ENCODE measurements around the gene CCBE1. TPM values are rescaled to one million over a fixed set of nuclear protein-coding genes. Genes with fewer than 3 reads are reported as not detected.

CCBE1 gene
- total RNA-seq, 1 donor from 2014 or later: 1.2 TPM

DNA sequence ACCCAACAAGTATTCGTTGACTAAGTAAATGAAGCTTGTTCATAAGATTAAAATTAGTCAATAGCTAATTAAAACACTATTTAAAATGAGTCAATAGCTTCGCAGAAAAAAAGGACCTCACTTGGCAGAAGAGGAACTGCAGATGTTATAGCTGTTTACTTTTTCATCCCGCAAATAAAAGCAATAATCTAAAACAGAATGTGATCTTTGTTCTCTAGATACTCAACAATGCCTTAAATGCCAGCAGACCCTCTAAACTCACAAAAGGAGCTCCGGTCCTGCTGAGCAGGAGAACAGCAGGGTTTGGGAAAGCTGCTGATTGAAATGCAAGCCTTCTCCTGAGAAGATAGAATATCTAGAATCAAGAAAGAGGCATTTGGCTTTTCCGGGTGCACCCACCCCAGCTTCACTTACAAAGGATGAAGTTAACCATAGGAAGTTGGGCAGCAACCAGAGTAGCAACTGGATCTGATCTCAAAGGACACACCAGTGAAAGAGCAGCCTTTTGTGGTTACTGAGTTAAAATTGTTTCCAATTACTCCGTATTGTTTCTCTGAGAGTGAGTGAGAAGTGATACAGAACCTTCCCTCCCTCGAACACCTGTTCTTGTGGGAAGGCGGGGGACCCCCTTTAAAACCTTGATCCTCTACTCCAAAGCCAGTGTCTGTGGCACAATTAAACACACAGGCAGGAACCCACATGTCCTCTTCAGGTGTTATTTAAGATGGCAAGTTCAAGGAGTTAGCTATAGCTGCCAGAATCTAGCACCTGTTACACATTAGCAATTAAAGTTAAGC, 6.8 kb downstream of the CCBE1 start:
- H3K9me3 Mint-ChIP-seq (ENCODE audit: unreplicated experiment): no peaks in the 10 kb centered on the region
- H3K4me1 Mint-ChIP-seq (ENCODE audit: unreplicated experiment): no peaks in the 10 kb centered on the region
- no peaks in the 10 kb centered on the region for H3K36me3 Mint-ChIP-seq (ENCODE audit: low read depth, unreplicated experiment)
- TF ChIP-seq, protein P1, sequence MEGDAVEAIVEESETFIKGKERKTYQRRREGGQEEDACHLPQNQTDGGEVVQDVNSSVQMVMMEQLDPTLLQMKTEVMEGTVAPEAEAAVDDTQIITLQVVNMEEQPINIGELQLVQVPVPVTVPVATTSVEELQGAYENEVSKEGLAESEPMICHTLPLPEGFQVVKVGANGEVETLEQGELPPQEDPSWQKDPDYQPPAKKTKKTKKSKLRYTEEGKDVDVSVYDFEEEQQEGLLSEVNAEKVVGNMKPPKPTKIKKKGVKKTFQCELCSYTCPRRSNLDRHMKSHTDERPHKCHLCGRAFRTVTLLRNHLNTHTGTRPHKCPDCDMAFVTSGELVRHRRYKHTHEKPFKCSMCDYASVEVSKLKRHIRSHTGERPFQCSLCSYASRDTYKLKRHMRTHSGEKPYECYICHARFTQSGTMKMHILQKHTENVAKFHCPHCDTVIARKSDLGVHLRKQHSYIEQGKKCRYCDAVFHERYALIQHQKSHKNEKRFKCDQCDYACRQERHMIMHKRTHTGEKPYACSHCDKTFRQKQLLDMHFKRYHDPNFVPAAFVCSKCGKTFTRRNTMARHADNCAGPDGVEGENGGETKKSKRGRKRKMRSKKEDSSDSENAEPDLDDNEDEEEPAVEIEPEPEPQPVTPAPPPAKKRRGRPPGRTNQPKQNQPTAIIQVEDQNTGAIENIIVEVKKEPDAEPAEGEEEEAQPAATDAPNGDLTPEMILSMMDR (IDR thresholded peaks at IDR 0.05; ENCODE audit: unreplicated experiment): no peak
- DNase-seq (ENCODE audit: low spot score): no peak
- H3K27me3 Mint-ChIP-seq (ENCODE audit: unreplicated experiment): peaks cover 2% of the 10 kb centered on the region
- no peak overlapping the region for H3K27ac Mint-ChIP-seq (ENCODE audit: unreplicated experiment)
- no peak overlapping the region for H3K4me3 Mint-ChIP-seq (ENCODE audit: unreplicated experiment)

GRCh38 chr18:59689756-59690155, 7.5 kb downstream of the CCBE1 start:
- Mint-ChIP-seq H3K27ac (ENCODE audit: unreplicated experiment) (no peak overlapping the region), H3K36me3 (ENCODE audit: low read depth, unreplicated experiment) (no peaks in the 10 kb centered on the region), H3K9me3 (ENCODE audit: unreplicated experiment) (no peaks in the 10 kb centered on the region), H3K4me3 (ENCODE audit: unreplicated experiment) (no peak overlapping the region), H3K27me3 (ENCODE audit: unreplicated experiment) (peaks cover 2% of the 10 kb centered on the region), H3K4me1 (ENCODE audit: unreplicated experiment) (no peaks in the 10 kb centered on the region)
- DNase-seq (ENCODE audit: low spot score): no peak
- TF ChIP-seq, protein P1 (IDR thresholded peaks at IDR 0.05; ENCODE audit: unreplicated experiment): no peak

GRCh38 chr18:59686260-59686659, 11.0 kb downstream of the CCBE1 start:
- Mint-ChIP-seq H3K4me3 (ENCODE audit: unreplicated experiment) (no peak overlapping the region), H3K4me1 (ENCODE audit: unreplicated experiment) (no peaks in the 10 kb centered on the region), H3K9me3 (ENCODE audit: unreplicated experiment) (no peaks in the 10 kb centered on the region), H3K27ac (ENCODE audit: unreplicated experiment) (no peak overlapping the region), H3K36me3 (ENCODE audit: low read depth, unreplicated experiment) (no peaks in the 10 kb centered on the region), H3K27me3 (ENCODE audit: unreplicated experiment) (peaks cover 2% of the 10 kb centered on the region)
- TF ChIP-seq, protein P1 (IDR thresholded peaks at IDR 0.05; ENCODE audit: unreplicated experiment): no peak
- no peak for DNase-seq (ENCODE audit: low spot score)

GRCh38 chr18:59685501-59685900, 11.7 kb downstream of the CCBE1 start:
- no peaks in the 10 kb centered on the region for H3K4me1 Mint-ChIP-seq (ENCODE audit: unreplicated experiment)
- H3K27me3 Mint-ChIP-seq (ENCODE audit: unreplicated experiment): peaks cover 2% of the 10 kb centered on the region
- no peaks in the 10 kb centered on the region for H3K36me3 Mint-ChIP-seq (ENCODE audit: low read depth, unreplicated experiment)
- H3K4me3 Mint-ChIP-seq (ENCODE audit: unreplicated experiment): no peak overlapping the region
- no peak for DNase-seq (ENCODE audit: low spot score)
- no peak overlapping the region for H3K27ac Mint-ChIP-seq (ENCODE audit: unreplicated experiment)
- H3K9me3 Mint-ChIP-seq (ENCODE audit: unreplicated experiment): no peaks in the 10 kb centered on the region
- TF ChIP-seq, protein P1 (IDR thresholded peaks at IDR 0.05; ENCODE audit: unreplicated experiment): no peak

- TF ChIP-seq, protein P1 (IDR thresholded peaks at IDR 0.05; ENCODE audit: unreplicated experiment): no peak
- Mint-ChIP-seq H3K9me3 (ENCODE audit: unreplicated experiment) (no peaks in the 10 kb centered on the region), H3K4me3 (ENCODE audit: unreplicated experiment) (no peak overlapping the region), H3K4me1 (ENCODE audit: unreplicated experiment) (no peaks in the 10 kb centered on the region), H3K27me3 (ENCODE audit: unreplicated experiment) (peaks cover 2% of the 10 kb centered on the region), H3K36me3 (ENCODE audit: low read depth, unreplicated experiment) (no peaks in the 10 kb centered on the region), H3K27ac (ENCODE audit: unreplicated experiment) (no peak overlapping the region)
- no peak for DNase-seq (ENCODE audit: low spot score)
Observed at GRCh38 chr18:59684777-59685176, 12.4 kb downstream of the CCBE1 start.
